Measurements from ENCODE around the gene GRAP2.

GRCh38 chr22:39877079-39877845 is 23.6 kb upstream of the GRAP2 start:
- no peak for TF ChIP-seq CTCF (IDR thresholded peaks at IDR 0.05)
- TF ChIP-seq POLR2A (IDR thresholded peaks at IDR 0.05), result no peak
